ENCODE measurements around the gene THPO.

DNA sequence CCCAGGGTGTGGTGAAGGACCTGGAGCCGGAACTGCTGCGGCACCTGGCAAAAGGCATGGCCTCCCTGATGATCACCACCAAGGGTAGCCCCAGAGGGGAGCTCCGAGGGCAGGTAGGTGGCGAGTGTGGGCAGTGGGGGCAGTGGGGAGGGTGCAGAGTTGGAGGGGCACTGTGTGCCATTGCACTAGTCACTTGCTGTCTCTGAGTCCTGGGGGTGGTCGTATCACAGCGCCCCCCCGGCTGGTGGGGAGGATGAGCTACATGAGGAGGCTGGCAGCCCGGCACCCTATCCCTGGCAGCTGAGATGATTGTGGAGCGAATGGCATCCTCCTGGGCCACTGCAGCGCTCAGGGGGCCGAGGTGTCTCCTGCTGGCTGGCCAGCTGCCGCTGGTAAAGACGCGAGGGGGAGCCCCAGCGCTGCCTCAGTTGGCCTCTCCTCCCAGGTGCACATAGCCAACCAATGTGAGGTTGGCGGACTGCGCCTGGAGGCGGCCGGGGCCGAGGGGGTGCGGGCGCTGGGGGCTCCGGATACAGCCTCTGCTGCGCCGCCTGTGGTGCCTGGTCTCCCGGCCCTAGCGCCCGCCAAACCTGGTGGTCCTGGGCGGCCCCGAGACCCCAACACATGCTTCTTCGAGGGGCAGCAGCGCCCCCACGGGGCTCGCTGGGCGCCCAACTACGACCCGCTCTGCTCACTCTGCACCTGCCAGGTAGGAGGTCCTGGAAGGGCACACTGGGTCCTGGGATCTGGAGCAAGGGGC, 8.2 kb upstream of the THPO start:
- no peak for TF ChIP-seq EZH2 (IDR thresholded peaks at IDR 0.05; ENCODE audit: borderline replicate concordance, insufficient read depth, low read depth, low read length, poor library complexity, severe bottlenecking)
- TF ChIP-seq, protein P1, sequence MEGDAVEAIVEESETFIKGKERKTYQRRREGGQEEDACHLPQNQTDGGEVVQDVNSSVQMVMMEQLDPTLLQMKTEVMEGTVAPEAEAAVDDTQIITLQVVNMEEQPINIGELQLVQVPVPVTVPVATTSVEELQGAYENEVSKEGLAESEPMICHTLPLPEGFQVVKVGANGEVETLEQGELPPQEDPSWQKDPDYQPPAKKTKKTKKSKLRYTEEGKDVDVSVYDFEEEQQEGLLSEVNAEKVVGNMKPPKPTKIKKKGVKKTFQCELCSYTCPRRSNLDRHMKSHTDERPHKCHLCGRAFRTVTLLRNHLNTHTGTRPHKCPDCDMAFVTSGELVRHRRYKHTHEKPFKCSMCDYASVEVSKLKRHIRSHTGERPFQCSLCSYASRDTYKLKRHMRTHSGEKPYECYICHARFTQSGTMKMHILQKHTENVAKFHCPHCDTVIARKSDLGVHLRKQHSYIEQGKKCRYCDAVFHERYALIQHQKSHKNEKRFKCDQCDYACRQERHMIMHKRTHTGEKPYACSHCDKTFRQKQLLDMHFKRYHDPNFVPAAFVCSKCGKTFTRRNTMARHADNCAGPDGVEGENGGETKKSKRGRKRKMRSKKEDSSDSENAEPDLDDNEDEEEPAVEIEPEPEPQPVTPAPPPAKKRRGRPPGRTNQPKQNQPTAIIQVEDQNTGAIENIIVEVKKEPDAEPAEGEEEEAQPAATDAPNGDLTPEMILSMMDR (IDR thresholded peaks at IDR 0.05), result no peak
